ENCODE results near the gene FOXP3.

DNA sequence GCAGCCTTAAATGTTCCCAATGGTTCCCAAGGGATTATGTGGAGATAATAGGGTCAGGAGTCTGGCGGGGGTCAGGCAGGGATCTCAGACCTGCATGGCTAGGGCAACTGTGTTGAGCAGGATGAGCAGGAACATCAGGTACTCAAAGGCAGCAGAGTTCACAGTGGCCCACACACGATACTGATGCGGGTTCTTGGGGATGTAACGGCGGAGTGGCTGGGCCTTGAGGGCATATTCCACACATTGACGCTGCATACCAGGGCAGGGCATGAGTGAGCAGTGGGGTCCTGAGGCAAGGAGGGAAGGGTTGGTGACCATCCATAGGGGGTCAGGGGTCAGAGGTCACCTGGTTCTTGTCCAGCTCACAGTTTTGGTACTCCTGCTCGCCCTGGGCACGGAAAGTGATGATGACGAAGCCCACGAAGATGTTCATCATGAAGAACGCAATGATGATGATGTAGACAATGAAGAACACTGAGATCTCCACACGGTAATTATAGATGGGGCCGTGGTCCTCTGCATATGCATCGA lies 49.4 kb downstream of the FOXP3 start:
- TF ChIP-seq, protein P1, sequence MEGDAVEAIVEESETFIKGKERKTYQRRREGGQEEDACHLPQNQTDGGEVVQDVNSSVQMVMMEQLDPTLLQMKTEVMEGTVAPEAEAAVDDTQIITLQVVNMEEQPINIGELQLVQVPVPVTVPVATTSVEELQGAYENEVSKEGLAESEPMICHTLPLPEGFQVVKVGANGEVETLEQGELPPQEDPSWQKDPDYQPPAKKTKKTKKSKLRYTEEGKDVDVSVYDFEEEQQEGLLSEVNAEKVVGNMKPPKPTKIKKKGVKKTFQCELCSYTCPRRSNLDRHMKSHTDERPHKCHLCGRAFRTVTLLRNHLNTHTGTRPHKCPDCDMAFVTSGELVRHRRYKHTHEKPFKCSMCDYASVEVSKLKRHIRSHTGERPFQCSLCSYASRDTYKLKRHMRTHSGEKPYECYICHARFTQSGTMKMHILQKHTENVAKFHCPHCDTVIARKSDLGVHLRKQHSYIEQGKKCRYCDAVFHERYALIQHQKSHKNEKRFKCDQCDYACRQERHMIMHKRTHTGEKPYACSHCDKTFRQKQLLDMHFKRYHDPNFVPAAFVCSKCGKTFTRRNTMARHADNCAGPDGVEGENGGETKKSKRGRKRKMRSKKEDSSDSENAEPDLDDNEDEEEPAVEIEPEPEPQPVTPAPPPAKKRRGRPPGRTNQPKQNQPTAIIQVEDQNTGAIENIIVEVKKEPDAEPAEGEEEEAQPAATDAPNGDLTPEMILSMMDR (IDR thresholded peaks at IDR 0.05), result no peak
- no peak for TF ChIP-seq POLR2A (IDR thresholded peaks at IDR 0.05)

All from Peyer's patch (tissue), 4 donors.